Gastroesophageal sphincter (tissue), 3 donors: ENCODE measurements around the gene NPHP4.

Experiments used
- POLR2A ChIP-seq, 2 donors: fragments of 450-650 bp; IDR thresholded peaks; one replicate each; pipeline ENCODE4 v1.6.1; 2017; ENCODE audit warnings: antibody characterized with exemption in 2 of 2, mild to moderate bottlenecking in 2 of 2, moderate library complexity in 1 of 2
- TF ChIP-seq, protein P1 (sequence below), 4 experiments: fragments of 200-600 bp in 2 of 4; fragments of 450-650 bp in 2 of 4; sonication (generic) in 1 of 4; IDR thresholded peaks; one replicate each; pipeline ENCODE4 v1.5.1; 2017 to 2019; ENCODE audit warnings: antibody characterized with exemption in 4 of 4, mild to moderate bottlenecking in 2 of 4, moderate library complexity in 2 of 4

DNA sequence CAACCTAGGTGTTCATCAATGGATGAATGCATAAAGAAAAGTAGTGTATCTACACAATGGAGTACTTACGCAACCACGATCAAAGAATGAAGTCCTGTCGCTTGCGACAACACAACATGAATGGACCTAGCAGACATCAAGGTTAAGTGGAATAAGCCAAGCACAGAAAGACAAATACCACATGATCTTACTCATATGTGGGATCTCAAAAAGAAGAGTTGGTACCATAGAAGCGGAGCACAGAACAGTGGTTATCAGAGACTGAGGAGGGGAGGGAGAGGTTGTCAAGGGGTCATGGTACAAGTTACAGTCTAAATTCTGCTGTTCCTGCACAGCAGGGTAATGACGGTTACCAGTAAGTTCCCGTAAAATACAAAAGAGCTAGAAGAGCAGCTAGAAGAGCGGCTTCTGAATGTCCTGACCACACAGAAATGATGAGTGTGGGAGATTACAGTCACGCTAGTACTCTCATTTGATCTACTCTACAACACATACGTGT lies 36.7 kb downstream of the NPHP4 start:
- TF ChIP-seq, protein P1, sequence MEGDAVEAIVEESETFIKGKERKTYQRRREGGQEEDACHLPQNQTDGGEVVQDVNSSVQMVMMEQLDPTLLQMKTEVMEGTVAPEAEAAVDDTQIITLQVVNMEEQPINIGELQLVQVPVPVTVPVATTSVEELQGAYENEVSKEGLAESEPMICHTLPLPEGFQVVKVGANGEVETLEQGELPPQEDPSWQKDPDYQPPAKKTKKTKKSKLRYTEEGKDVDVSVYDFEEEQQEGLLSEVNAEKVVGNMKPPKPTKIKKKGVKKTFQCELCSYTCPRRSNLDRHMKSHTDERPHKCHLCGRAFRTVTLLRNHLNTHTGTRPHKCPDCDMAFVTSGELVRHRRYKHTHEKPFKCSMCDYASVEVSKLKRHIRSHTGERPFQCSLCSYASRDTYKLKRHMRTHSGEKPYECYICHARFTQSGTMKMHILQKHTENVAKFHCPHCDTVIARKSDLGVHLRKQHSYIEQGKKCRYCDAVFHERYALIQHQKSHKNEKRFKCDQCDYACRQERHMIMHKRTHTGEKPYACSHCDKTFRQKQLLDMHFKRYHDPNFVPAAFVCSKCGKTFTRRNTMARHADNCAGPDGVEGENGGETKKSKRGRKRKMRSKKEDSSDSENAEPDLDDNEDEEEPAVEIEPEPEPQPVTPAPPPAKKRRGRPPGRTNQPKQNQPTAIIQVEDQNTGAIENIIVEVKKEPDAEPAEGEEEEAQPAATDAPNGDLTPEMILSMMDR (IDR thresholded peaks at IDR 0.05), result no peak
- TF ChIP-seq POLR2A (IDR thresholded peaks at IDR 0.05), result no peak
